OCI-LY3 (cell line): Measurements from ENCODE around the gene AQP1.

Source experiments
- H2AFZ ChIP-seq: fragments of 200-600, 300-600 bp; shearing (Covaris generic); 2 replicates; pipeline ENCODE4 v1.6.0; 2014; ENCODE audit warnings: antibody characterized with exemption, low read depth, low read length
- H3K27ac ChIP-seq: fragments of 200-600, 300-600 bp; sonication (generic); 2 replicates; pipeline ENCODE4 v1.5.1; 2014; ENCODE audit warnings: mild to moderate bottlenecking, low read length, moderate library complexity, mixed read lengths
- H3K27me3 ChIP-seq: fragments of 200-600, 300-600 bp; sonication (generic); 2 replicates; pipeline ENCODE4 v1.6.1; 2014; ENCODE audit warnings: low read depth, low read length, mixed read lengths
- H3K36me3 ChIP-seq: fragments of 200-600, 300-600 bp; sonication (generic); replicated peaks from 2 replicates; pipeline ENCODE3; 2014; ENCODE audit warnings: low read depth, low read length, mixed read lengths
- H3K4me1 ChIP-seq: fragments of 300-600, 200-600 bp; sonication (generic); 2 replicates; pipeline ENCODE4 v1.6.1; 2014; ENCODE audit warnings: low read length, mixed read lengths
- H3K4me2 ChIP-seq: fragments of 200-600, 300-600 bp; sonication (generic); 2 replicates; pipeline ENCODE4 v1.6.1; 2014; ENCODE audit warnings: low read length, mixed read lengths
- H3K4me3 ChIP-seq: fragments of 300-600, 200-600 bp; sonication (generic); 2 replicates; pipeline ENCODE4 v1.5.1; 2014; ENCODE audit warnings: antibody characterized with exemption, mild to moderate bottlenecking, low read length, moderate library complexity
- H3K79me2 ChIP-seq: fragments of 300-600, 200-600 bp; shearing (Covaris generic); 2 replicates; pipeline ENCODE4 v1.6.1; 2014; ENCODE audit warnings: mild to moderate bottlenecking, low read length, mixed read lengths
- H3K9ac ChIP-seq: fragments of 300-600, 200-600 bp; shearing (Covaris generic); 2 replicates; pipeline ENCODE4 v1.6.0; 2014; ENCODE audit warnings: mild to moderate bottlenecking, low read length, moderate library complexity
- H3K9me3 ChIP-seq: fragments of 200-600, 300-600 bp; shearing (Covaris generic); 2 replicates; pipeline ENCODE4 v1.6.1; 2014; ENCODE audit warnings: low read length, mixed read lengths; ENCODE audit not compliant: insufficient read depth
- H4K20me1 ChIP-seq: fragments of 200-600, 300-600 bp; sonication (generic); 2 replicates; pipeline ENCODE4 v1.6.1; 2016; ENCODE audit warnings: low read length, mixed read lengths; ENCODE audit not compliant: insufficient read depth
- CTCF ChIP-seq: fragments of 200-600, 300-600 bp; sonication (generic); IDR thresholded peaks from 2 replicates; pipeline ENCODE4 v1.5.1; 2014; ENCODE audit warnings: antibody characterized with exemption, low read length, low read depth
- EZH2phosphoT487 ChIP-seq: fragments of 200-600 bp; shearing (Covaris generic); IDR thresholded peaks from 2 replicates; pipeline ENCODE4 v1.6.1; 2018; ENCODE audit warnings: antibody characterized with exemption, mixed run types, low read depth

AQP1 gene

GRCh38 chr7:30884881-30885280 lies 26.8 kb upstream of the AQP1 start:
- no peak for TF ChIP-seq EZH2phosphoT487
- no peak for TF ChIP-seq CTCF
- Histone ChIP-seq H3K27ac (no peak overlapping the region), H3K27me3 (no peaks in the 10 kb centered on the region), H3K4me3 (no peak overlapping the region), H3K79me2 (no peaks in the 10 kb centered on the region), H3K36me3 (no peaks in the 10 kb centered on the region), H3K9me3 (no peaks in the 10 kb centered on the region), H3K4me1 (no peaks in the 10 kb centered on the region), H4K20me1 (no peaks in the 10 kb centered on the region), H2AFZ (no peak overlapping the region), H3K9ac (no peak overlapping the region), H3K4me2 (no peak overlapping the region)

- H3K4me1 ChIP-seq, result no peaks in the 10 kb centered on the region
- H3K79me2 ChIP-seq, result no peaks in the 10 kb centered on the region
- TF ChIP-seq EZH2phosphoT487, result no peak
- TF ChIP-seq CTCF, result no peak
- H3K4me2 ChIP-seq, result no peak overlapping the region
- H2AFZ ChIP-seq, result no peak overlapping the region
- H3K9me3 ChIP-seq, result no peaks in the 10 kb centered on the region
- no peak overlapping the region for H3K4me3 ChIP-seq
- H3K27me3 ChIP-seq, result no peaks in the 10 kb centered on the region
- no peak overlapping the region for H3K27ac ChIP-seq
- no peaks in the 10 kb centered on the region for H4K20me1 ChIP-seq
- no peak overlapping the region for H3K9ac ChIP-seq
- H3K36me3 ChIP-seq, result no peaks in the 10 kb centered on the region
Observed at GRCh38 chr7:30886608-30887011, 25.0 kb upstream of the AQP1 start.

GRCh38 chr7:30887464-30887872 lies 24.2 kb upstream of the AQP1 start:
- Histone ChIP-seq H4K20me1 (no peaks in the 10 kb centered on the region), H3K36me3 (no peaks in the 10 kb centered on the region), H3K4me3 (no peak overlapping the region), H3K9me3 (no peaks in the 10 kb centered on the region), H3K9ac (no peak overlapping the region), H3K4me1 (no peaks in the 10 kb centered on the region), H2AFZ (no peak overlapping the region), H3K27me3 (no peaks in the 10 kb centered on the region), H3K27ac (no peak overlapping the region), H3K79me2 (no peaks in the 10 kb centered on the region), H3K4me2 (no peak overlapping the region)
- TF ChIP-seq CTCF, result no peak
- TF ChIP-seq EZH2phosphoT487, result no peak

- H3K27ac ChIP-seq, result no peak overlapping the region
- no peaks in the 10 kb centered on the region for H3K4me1 ChIP-seq
- no peaks in the 10 kb centered on the region for H3K36me3 ChIP-seq
- no peak overlapping the region for H3K4me3 ChIP-seq
- H3K4me2 ChIP-seq, result no peak overlapping the region
- no peaks in the 10 kb centered on the region for H3K27me3 ChIP-seq
- TF ChIP-seq CTCF, result no peak
- TF ChIP-seq EZH2phosphoT487, result no peak
- no peak overlapping the region for H3K9ac ChIP-seq
- no peaks in the 10 kb centered on the region for H3K79me2 ChIP-seq
- H4K20me1 ChIP-seq, result no peaks in the 10 kb centered on the region
- H3K9me3 ChIP-seq, result no peaks in the 10 kb centered on the region
- H2AFZ ChIP-seq, result no peak overlapping the region
Observed at GRCh38 chr7:30888747-30889146, 22.9 kb upstream of the AQP1 start.
